HTERT RPE-1 (cell line): Measurements from ENCODE around the gene FRMPD4.

Experiments
- in situ Hi-C: fragments of 300-500 bp; cut with MboI; formaldehyde crosslinking; loops from 4 replicates; pipeline ENCODE4 v1.14.3; 2020; ENCODE audit warnings: low sequenced_read_pairs

FRMPD4 gene

GRCh38 chrX:12360383-12360782 lies 222.1 kb downstream of the FRMPD4 start:
- in situ Hi-C loops = no loop called here

- in situ Hi-C loops = no loop called here
Measured at GRCh38 chrX:12360986-12361598, 222.8 kb downstream of the FRMPD4 start.

- in situ Hi-C loops = no loop called here
Measured at GRCh38 chrX:12363216-12363615, 224.9 kb downstream of the FRMPD4 start.

- in situ Hi-C loops = no loop called here
Measured at GRCh38 chrX:12366440-12366839, 228.2 kb downstream of the FRMPD4 start.

DNA sequence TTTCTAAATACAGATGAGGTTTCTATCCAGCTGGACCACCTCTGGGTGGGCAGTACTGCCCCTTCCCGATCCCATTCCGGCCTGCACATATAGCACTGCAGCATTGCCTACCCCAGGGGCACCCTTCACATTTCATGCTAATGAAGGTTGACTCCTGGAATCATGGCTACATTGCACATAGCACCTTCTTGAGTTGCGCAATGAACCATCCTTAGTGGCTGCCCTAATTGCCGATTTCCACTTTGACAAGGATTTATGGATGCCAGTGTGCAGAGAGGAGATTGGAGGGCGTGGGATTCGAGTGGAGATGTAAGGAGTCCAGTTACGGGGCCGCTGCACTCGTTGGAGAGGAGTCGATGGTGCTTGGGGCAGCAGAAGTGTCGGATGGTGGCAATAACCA lies 229.0 kb downstream of the FRMPD4 start:
- in situ Hi-C loops = no loop called here

- in situ Hi-C loops = no loop called here
Measured at GRCh38 chrX:12370497-12370986, 232.3 kb downstream of the FRMPD4 start.

GRCh38 chrX:12372111-12372510 lies 233.8 kb downstream of the FRMPD4 start:
- in situ Hi-C loops = no loop called here

- in situ Hi-C loops = no loop called here
Measured at GRCh38 chrX:12374286-12374685, 236.0 kb downstream of the FRMPD4 start.

- in situ Hi-C loops = no loop called here
Measured at GRCh38 chrX:12378253-12378652, 240.0 kb downstream of the FRMPD4 start.

DNA sequence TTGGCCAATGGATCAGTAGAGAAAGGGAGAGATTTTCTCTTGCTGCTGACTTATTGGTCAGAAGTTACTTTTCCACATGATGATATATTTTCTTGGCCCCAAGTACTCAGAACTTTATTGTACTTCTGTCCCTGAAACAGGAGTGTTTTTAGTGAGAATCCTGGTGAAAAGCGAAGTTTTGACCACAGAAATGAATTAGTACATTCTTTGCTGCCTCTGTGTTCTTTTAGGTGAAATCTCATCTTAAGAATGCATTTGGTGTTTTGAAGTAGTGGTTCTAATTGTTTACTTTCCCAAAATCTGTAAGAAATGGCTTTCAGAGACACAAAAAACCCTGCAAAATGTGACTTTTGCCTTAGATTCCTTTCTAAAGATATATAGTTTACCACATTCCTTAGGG lies 240.4 kb downstream of the FRMPD4 start:
- in situ Hi-C loops = no loop called here

GRCh38 chrX:12379671-12380070 lies 241.4 kb downstream of the FRMPD4 start:
- in situ Hi-C loops = no loop called here

DNA sequence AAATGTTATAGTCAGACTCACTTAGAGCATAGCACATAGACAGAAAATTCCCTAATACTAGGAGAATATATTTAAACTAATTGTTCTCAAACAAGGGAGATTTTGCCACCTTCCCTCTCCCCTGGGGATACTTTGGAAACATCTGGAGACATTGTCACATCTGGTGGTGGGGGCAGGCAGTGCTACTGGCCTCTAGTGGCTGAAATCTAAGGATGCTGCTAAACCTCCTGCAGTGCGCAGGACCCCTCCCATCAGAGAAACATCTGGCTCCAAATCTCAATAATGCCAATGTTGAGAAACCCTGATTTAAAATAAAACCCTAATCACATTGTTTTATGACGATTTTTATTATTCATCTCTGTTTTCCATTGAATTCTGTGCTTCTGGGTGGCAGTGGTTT lies 244.9 kb downstream of the FRMPD4 start:
- in situ Hi-C loops = no loop called here

- in situ Hi-C loops = no loop called here
Measured at GRCh38 chrX:12390301-12390700, 252.0 kb downstream of the FRMPD4 start.

- in situ Hi-C loops = no loop called here
Measured at GRCh38 chrX:12396584-12396983, 258.3 kb downstream of the FRMPD4 start.

DNA sequence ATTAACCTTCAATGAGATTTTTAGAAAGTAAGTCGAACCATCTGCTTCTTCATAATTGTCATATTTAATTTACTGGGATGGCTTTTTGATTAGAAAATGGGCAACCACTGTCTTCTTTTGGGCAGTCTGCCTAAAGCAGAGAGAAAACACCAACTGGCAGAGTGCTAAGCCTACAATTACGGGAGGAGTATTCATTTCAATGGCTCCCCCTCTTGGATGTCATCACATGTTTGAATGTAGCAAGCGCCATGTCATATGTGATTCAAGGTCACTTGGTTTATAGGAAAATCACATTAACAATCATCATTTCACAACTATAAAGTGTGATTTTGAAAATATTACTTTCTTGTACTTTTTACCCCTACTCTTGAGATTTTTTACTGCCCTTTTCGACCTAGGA lies 261.9 kb downstream of the FRMPD4 start:
- in situ Hi-C loops = no loop called here

DNA sequence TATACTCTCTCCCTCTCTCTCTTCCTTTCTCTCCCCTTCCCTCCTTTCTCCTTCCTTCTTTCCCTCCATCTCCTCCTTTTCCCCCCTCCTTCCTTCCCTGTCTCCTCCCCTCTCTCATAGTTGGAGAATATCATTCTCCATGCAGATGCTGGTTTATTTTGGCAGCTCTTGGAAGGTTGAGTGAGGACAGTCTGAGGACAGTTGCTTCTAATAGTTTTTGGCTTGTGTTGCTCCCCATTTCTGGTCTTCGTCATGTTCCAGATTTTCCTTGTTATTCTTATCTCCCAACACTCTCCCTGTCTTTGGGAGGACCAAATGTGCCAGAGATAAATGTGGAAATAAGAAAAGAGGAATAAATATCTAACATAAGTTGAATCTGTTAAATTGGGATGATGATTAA lies 263.0 kb downstream of the FRMPD4 start:
- in situ Hi-C loops = no loop called here

GRCh38 chrX:12403474-12404082 lies 265.3 kb downstream of the FRMPD4 start:
- in situ Hi-C loops = no loop called here

DNA sequence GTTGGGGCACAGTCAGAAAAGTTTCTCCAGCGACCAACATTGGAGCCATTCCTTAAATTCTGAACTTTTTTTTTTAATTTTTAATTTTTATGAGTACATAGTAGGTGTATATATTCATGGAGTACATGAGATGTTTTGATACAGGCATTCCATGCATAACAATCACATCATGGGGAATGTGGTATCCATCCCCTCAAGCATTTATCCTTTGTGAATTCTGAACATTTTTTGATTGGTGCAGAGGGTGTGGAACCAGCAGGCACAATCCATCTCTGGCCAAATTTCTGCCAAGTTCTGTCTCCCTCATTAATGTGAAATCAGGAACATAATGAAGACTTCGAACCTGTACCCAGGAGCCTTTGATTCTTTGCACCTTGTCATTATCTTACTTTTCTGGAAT lies 267.0 kb downstream of the FRMPD4 start:
- in situ Hi-C loops = no loop called here

DNA sequence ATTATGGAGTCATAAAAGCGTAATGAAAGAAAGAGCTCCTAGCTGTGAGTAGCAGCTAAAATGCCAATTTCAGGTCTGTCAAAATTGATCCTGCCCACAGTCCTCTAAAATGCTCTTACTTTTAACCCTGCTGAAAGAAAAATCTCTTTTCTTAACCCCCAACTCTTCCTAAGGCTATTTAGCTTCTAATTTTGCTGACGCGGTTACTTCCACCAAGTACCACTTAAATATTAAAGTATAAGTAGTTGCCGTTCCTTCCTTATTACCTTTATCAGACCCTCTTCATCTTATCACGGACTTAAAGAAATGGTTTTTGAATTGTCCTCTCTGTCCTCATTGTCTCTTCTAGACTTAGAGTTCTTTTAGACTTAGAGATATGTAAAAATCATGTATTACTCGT lies 272.2 kb downstream of the FRMPD4 start:
- in situ Hi-C loops = no loop called here

- in situ Hi-C loops = no loop called here
Measured at GRCh38 chrX:12411831-12412230, 273.6 kb downstream of the FRMPD4 start.

DNA sequence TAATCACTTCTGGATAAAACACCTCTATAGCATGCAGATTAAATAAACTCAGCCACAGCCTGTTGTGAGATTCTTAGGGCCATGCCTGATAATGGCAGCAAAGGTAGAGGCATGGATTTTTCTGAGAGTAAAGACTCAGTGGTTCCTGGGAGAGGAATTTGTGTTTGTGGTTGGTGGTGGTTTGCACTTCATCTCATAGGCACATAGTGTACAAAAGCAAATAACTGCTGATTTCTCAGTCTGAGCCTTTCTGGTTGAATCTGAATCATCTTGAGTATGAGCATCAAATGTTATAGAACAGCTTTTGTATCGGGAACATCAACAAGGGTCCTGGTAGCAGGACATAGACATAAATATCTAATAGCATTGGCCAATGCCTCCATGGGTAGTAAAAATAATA lies 274.3 kb downstream of the FRMPD4 start:
- in situ Hi-C loops = no loop called here

DNA sequence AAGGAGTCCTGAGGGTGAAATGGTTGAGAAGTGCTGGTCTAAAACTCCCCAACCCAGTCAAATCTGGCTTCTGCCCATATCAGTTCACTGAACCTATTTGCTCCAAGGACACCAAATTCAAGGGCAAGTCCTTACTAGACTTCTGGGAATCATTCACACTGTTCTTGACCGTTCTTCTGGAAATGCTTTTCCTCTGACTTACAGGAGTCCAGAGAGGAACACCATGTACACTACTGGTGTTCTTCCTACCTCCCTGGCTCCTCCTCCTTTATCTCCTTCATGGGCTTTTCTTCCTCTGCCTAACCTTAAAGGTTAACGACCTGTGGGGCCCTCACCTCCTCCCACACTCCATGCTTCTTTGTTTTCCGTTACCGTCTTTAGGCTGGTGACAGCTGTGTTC lies 281.3 kb downstream of the FRMPD4 start:
- in situ Hi-C loops = no loop called here

GRCh38 chrX:12421918-12422317 lies 283.6 kb downstream of the FRMPD4 start:
- in situ Hi-C loops = no loop called here
